Measurements from ENCODE around the gene ZKSCAN4. TPM values are rescaled to one million over a fixed set of nuclear protein-coding genes. Genes with fewer than 3 reads are reported as not detected.

Gene ZKSCAN4
- total and polyA plus RNA-seq, 10 of the 15 experiments (the other 5 are each of a cell fraction or from before 2014, with no cell fraction given) = 3.0 to 6.5 (median 5.0) TPM

DNA sequence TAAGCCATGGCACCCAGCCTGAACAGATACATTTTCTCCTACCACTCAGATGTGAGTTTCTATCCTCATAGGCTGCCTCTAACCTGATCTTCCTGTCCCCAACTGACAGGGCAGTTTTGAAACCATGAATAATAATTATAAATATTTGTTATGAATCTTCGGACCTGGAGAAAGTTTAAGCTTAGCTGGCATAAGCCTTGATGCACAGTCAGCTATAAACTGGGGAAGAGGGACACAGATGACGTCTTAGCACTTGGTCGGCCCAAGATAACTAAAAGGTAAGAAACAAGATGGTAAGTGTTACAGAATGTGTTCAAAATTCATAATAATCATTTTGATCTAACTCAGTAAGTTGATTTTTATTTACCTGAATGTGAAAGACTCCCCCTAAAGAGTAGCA is 8.1 kb downstream of the ZKSCAN4 start (continued):
- TF ChIP-seq SMAD5 (IDR thresholded peaks at IDR 0.05; ENCODE audit: low read depth) = no peak
- no peak for TF ChIP-seq MTA2 (IDR thresholded peaks at IDR 0.05; ENCODE audit: low read depth)
- TF ChIP-seq, protein P1, sequence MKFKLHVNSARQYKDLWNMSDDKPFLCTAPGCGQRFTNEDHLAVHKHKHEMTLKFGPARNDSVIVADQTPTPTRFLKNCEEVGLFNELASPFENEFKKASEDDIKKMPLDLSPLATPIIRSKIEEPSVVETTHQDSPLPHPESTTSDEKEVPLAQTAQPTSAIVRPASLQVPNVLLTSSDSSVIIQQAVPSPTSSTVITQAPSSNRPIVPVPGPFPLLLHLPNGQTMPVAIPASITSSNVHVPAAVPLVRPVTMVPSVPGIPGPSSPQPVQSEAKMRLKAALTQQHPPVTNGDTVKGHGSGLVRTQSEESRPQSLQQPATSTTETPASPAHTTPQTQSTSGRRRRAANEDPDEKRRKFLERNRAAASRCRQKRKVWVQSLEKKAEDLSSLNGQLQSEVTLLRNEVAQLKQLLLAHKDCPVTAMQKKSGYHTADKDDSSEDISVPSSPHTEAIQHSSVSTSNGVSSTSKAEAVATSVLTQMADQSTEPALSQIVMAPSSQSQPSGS (IDR thresholded peaks at IDR 0.05; ENCODE audit: low read length) = no peak
- no peak for TF ChIP-seq FOXK2 (IDR thresholded peaks at IDR 0.05)

DNA sequence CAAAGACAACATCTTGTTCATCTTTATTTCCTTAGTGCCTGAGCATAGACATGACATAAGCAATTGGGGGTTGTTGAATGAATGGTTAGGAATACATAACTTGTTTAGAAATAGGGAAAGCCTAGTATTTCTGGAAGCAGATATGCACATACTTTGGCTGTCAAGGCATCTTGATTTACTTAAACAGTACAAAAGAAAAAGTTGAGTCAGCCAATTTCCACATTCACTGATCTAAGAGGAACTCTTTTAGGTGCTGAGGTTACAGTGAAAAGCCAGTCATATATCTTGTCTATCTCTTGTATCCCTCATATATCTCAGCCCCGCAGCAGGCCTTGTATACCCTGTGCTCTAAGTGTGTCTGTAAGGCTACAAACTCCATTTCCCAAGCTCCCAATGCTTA is 11.6 kb downstream of the ZKSCAN4 start:
- in situ Hi-C loops (cut with MboI) (no loop called here), intact Hi-C loops (cut with micrococcal nuclease; ENCODE audit: unreplicated experiment) (no loop called here)
- 100% methylated on average over 1 of the region's 1 CpG for WGBS (ENCODE audit: insufficient coverage, insufficient replicate concordance, low lambda C conversion rate, missing lambda C conversion rate)
- TF ChIP-seq RB1 (IDR thresholded peaks at IDR 0.05; ENCODE audit: borderline replicate concordance) (no peak), ZNF217 (IDR thresholded peaks at IDR 0.05) (no peak), CBFB (IDR thresholded peaks at IDR 0.05; ENCODE audit: low read depth) (no peak), HDAC6 (IDR thresholded peaks at IDR 0.05; ENCODE audit: unreplicated experiment) (no peak)
- TF ChIP-seq, protein P1 (IDR thresholded peaks at IDR 0.05; ENCODE audit: low read length) = no peak
- TF ChIP-seq, protein P2, sequence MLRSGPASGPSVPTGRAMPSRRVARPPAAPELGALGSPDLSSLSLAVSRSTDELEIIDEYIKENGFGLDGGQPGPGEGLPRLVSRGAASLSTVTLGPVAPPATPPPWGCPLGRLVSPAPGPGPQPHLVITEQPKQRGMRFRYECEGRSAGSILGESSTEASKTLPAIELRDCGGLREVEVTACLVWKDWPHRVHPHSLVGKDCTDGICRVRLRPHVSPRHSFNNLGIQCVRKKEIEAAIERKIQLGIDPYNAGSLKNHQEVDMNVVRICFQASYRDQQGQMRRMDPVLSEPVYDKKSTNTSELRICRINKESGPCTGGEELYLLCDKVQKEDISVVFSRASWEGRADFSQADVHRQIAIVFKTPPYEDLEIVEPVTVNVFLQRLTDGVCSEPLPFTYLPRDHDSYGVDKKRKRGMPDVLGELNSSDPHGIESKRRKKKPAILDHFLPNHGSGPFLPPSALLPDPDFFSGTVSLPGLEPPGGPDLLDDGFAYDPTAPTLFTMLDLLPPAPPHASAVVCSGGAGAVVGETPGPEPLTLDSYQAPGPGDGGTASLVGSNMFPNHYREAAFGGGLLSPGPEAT (IDR thresholded peaks at IDR 0.05; ENCODE audit: low read depth) = no peak
- TF ChIP-seq, protein P3, sequence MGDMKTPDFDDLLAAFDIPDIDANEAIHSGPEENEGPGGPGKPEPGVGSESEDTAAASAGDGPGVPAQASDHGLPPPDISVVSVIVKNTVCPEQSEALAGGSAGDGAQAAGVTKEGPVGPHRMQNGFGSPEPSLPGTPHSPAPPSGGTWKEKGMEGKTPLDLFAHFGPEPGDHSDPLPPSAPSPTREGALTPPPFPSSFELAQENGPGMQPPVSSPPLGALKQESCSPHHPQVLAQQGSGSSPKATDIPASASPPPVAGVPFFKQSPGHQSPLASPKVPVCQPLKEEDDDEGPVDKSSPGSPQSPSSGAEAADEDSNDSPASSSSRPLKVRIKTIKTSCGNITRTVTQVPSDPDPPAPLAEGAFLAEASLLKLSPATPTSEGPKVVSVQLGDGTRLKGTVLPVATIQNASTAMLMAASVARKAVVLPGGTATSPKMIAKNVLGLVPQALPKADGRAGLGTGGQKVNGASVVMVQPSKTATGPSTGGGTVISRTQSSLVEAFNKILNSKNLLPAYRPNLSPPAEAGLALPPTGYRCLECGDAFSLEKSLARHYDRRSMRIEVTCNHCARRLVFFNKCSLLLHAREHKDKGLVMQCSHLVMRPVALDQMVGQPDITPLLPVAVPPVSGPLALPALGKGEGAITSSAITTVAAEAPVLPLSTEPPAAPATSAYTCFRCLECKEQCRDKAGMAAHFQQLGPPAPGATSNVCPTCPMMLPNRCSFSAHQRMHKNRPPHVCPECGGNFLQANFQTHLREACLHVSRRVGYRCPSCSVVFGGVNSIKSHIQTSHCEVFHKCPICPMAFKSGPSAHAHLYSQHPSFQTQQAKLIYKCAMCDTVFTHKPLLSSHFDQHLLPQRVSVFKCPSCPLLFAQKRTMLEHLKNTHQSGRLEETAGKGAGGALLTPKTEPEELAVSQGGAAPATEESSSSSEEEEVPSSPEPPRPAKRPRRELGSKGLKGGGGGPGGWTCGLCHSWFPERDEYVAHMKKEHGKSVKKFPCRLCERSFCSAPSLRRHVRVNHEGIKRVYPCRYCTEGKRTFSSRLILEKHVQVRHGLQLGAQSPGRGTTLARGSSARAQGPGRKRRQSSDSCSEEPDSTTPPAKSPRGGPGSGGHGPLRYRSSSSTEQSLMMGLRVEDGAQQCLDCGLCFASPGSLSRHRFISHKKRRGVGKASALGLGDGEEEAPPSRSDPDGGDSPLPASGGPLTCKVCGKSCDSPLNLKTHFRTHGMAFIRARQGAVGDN (IDR thresholded peaks at IDR 0.05) = no peak
- TF ChIP-seq, protein P4, sequence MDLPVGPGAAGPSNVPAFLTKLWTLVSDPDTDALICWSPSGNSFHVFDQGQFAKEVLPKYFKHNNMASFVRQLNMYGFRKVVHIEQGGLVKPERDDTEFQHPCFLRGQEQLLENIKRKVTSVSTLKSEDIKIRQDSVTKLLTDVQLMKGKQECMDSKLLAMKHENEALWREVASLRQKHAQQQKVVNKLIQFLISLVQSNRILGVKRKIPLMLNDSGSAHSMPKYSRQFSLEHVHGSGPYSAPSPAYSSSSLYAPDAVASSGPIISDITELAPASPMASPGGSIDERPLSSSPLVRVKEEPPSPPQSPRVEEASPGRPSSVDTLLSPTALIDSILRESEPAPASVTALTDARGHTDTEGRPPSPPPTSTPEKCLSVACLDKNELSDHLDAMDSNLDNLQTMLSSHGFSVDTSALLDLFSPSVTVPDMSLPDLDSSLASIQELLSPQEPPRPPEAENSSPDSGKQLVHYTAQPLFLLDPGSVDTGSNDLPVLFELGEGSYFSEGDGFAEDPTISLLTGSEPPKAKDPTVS (IDR thresholded peaks at IDR 0.05; ENCODE audit: low read depth, low read length) = no peak
- TF ChIP-seq, protein P5, sequence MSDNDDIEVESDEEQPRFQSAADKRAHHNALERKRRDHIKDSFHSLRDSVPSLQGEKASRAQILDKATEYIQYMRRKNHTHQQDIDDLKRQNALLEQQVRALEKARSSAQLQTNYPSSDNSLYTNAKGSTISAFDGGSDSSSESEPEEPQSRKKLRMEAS (IDR thresholded peaks at IDR 0.05; ENCODE audit: low read depth, low read length) = no peak

More for the DNA sequence above, 11.6 kb downstream of the ZKSCAN4 start:
- Histone ChIP-seq H3K4me3 (no peak overlapping the region), H2AFZ (ENCODE audit: control insufficient read depth, low read depth, low read length) (no peak overlapping the region), H3K36me3 (ENCODE audit: control insufficient read depth in 2 of 2, insufficient read depth in 2 of 2, low read length in 1 of 2) (peaks cover 0 to 5% of the 10 kb centered on the region in 2 experiments; a peak in 2 of 4 replicates), H3K4me1 (ENCODE audit: control insufficient read depth, insufficient read depth, low read length) (no peaks in the 10 kb centered on the region), H3K4me2 (ENCODE audit: control insufficient read depth, insufficient read depth) (no peak overlapping the region), H3K9ac (ENCODE audit: control insufficient read depth, insufficient read depth, low read length) (no peak overlapping the region), H3K27ac (ENCODE audit: control insufficient read depth, insufficient read depth) (no peak overlapping the region), H3K9me3 (replicated peaks; ENCODE audit: control insufficient read depth, insufficient read depth, low read length) (no peaks in the 10 kb centered on the region; the same call in 2 of the 3 replicates), H3K79me2 (ENCODE audit: control insufficient read depth, insufficient read depth, low read length) (no peaks in the 10 kb centered on the region), H4K20me1 (ENCODE audit: control insufficient read depth, insufficient read depth) (no peaks in the 10 kb centered on the region), H3K27me3 (replicated peaks in 1 of 2; ENCODE audit: control insufficient read depth in 2 of 2, insufficient read depth in 2 of 2, low read length in 1 of 2) (no peaks in the 10 kb centered on the region)
- no TSS peak for BruUV-seq (replicated peaks)
- DNase-seq (ENCODE audit: low read depth, low spot score) (no peak), FAIRE-seq (no peak), ATAC-seq (peak; percentile 43; the same call in 2 of the 3 replicates)
- ChIA-PET CTCF (interaction anchor here (1.5 kb wide), 1 partner anchor 116 kb away, joined by 4 read pairs; no protein-coding TSS in a partner anchor), POLR2A (no interaction called here), SMC1A (ENCODE audit: uncharacterized antibody, unreplicated experiment) (interaction anchor here (0.6 to 1.1 kb wide), 3 partner anchors 11 to 143 kb away, joined by 3 to 4 read pairs (median 3); no protein-coding TSS in a partner anchor), RAD21 (ENCODE audit: unreplicated experiment) (interaction anchor here (1.4 kb wide), 1 partner anchor 27 kb away, joined by 4 read pairs; the partner anchor contains the start of gene ZSCAN26)

All from GM12878 (cell line).